ENCODE measurements around the gene S1PR3. TPM values are rescaled to one million over a fixed set of nuclear protein-coding genes. Genes with fewer than 3 reads are reported as not detected.

Gene S1PR3
- total and polyA plus RNA-seq, 12 donors, result 3.6 to 61.6 (median 13.3) TPM

DNA sequence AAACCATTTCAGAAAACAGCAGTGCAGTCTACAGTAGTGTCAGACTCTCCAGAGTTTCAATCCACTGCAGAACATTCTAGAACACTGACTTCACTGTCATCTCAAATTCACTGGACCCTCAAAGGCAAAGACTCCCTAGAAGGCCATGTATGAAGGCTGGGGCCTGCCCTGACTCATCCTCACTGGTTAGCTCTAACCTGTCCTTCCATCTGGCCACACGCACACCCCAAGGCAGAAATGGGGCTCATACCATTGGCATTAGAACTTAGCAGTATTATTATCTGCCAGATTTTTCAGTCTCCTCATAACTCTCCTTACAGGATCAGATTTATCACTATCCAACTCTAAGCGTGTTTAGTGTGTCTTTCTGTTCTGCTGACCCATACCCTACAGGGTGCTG lies 20.4 kb downstream of the S1PR3 start:
- no peak for TF ChIP-seq CTCF (IDR thresholded peaks at IDR 0.05)
- WGBS, 2 donors, result 93 to 98% methylated on average over 2 of the region's 2 CpGs
- no peaks in the 10 kb centered on the region for H3K27me3 ChIP-seq
- no peak for ATAC-seq
- intact Hi-C loops (cut with DNase I), result no loop called here
- H3K4me1 ChIP-seq, result peaks cover 0 to 5% (median 0%) of the 10 kb centered on the region in 9 donors
- no peaks in the 10 kb centered on the region for H3K36me3 ChIP-seq
- H3K4me3 ChIP-seq, result no peak overlapping the region
- H3K27ac ChIP-seq, result no peak overlapping the region
- H3K9me3 ChIP-seq, result peaks cover 0 to 2% (median 0%) of the 10 kb centered on the region in 11 donors
- no peak for DNase-seq

DNA sequence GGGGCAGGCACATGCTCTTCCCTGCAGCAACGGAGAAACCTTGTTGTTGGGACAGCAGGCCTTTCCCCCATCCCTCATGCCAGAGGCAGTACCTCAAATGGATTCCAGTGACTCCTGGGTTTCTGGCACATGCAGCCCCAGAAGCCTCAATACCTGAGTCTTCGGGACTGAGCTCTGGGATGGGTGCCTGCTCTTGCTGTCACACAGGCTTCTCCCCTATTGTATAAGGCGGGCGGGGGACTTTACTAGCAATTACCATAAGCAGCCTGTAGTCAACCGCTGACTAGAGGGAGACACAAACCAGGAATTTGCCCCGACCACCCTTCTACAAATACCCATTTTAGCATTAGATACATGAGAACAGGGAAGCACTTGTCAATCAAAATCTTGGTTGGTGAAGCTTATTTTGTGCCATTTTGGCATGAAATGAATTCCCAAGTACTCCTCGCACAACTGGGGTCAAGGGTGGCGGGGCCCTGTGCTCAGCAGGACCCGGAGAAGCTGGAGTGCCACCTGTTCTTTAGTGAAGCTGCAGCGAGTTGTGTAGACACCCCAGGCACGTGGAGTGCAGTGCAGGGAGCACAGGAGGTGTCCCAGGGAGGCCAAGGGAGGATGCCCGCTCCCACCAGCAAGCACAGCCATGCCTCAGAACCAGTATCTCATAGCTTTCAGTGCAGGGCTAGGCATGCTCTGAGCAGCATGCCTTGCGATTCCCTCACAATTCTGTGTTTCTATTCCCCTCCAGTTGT lies 21.2 kb downstream of the S1PR3 start:
- no peak for ATAC-seq
- Histone ChIP-seq H3K4me3 (no peak overlapping the region), H3K4me1 (peaks cover 0 to 5% (median 0%) of the 10 kb centered on the region in 9 donors), H3K36me3 (no peaks in the 10 kb centered on the region), H3K27ac (no peak overlapping the region), H3K27me3 (no peaks in the 10 kb centered on the region), H3K9me3 (peaks cover 0 to 9% (median 0%) of the 10 kb centered on the region in 11 donors)
- no peak for TF ChIP-seq CTCF (IDR thresholded peaks at IDR 0.05)
- WGBS, 2 donors, result 90% methylated on average over 13 of the region's 13 CpGs
- intact Hi-C loops (cut with DNase I), result no loop called here
- DNase-seq, result no peak

DNA sequence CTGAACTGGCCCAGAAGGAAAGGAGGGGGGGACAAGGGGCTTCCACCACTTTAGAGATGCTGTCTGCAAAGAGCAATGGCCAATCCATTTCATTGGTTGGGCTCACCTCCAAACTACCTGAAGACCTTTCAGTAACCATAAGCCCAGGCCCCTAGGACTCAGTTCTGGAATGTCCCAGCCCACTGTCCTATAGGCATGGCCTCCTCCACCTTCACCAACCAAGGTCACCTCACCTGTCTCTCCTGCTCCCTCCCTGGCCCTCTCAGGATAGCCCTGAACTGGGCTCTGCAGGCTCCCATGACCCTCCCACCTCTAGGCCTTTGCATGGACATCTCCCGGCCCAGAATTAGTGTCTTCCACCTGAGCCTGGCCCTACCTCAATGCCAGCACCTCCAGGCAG lies 22.4 kb downstream of the S1PR3 start:
- peaks cover 0 to 5% (median 0%) of the 10 kb centered on the region in 9 donors for H3K4me1 ChIP-seq
- H3K27ac ChIP-seq, result no peak overlapping the region
- ATAC-seq, result peak in 1 of 8 donors; percentile 41
- DNase-seq, result no peak
- TF ChIP-seq CTCF (IDR thresholded peaks at IDR 0.05), result no peak
- H3K36me3 ChIP-seq, result no peaks in the 10 kb centered on the region
- H3K27me3 ChIP-seq, result no peaks in the 10 kb centered on the region
- H3K9me3 ChIP-seq, result peaks cover 0 to 9% (median 0%) of the 10 kb centered on the region in 11 donors
- 82 to 86% methylated on average over 1 of the region's 1 CpG for WGBS, 2 donors
- intact Hi-C loops (cut with DNase I), result no loop called here
- no peak overlapping the region for H3K4me3 ChIP-seq

DNA sequence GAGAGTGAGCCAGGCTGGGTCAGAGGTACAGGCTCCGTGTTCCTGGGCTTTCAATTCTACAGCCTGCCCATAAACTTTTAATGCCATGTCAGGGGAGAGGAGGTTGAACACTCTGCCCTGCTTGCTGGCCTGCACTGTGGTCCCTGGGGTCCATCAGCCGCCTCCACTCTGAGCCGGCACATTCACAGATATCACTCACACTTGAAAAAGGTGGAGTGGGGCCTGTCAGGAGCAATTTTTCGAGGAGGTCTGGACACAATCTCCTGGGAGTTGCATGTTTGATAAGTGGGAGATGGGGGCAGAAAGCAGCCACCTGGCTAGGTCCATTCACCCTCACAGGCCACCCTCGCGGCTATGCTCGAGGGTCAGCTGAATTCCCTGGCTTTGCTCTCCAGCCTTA lies 22.9 kb downstream of the S1PR3 start:
- Histone ChIP-seq H3K27me3 (no peaks in the 10 kb centered on the region), H3K36me3 (no peaks in the 10 kb centered on the region), H3K4me1 (peaks cover 0 to under 1% (median 0%) of the 10 kb centered on the region in 9 donors), H3K27ac (no peak overlapping the region), H3K9me3 (peaks cover 0 to 9% (median 0%) of the 10 kb centered on the region in 11 donors), H3K4me3 (no peak overlapping the region)
- 85 to 89% methylated on average over 7 of the region's 7 CpGs for WGBS, 2 donors
- TF ChIP-seq CTCF (IDR thresholded peaks at IDR 0.05), result no peak
- ATAC-seq (no peak), DNase-seq (no peak)
- intact Hi-C loops (cut with DNase I), result no loop called here
